Measurements from ENCODE around the gene ULBP2.
"Not testable (repeated sequence)": the region's sequence is repeated elsewhere in the genome, so short reads cannot be mapped to it uniquely, and the experiment has no call there.

Gene ULBP2

GRCh38 chr6:149948011-149948410 lies 6.2 kb downstream of the ULBP2 start:
- no peak for TF ChIP-seq POLR2A (IDR thresholded peaks at IDR 0.05; ENCODE audit: low read depth, low read length)
- no peak for FAIRE-seq
- no peak for DNase-seq (ENCODE audit: insufficient read length, low spot score)

DNA sequence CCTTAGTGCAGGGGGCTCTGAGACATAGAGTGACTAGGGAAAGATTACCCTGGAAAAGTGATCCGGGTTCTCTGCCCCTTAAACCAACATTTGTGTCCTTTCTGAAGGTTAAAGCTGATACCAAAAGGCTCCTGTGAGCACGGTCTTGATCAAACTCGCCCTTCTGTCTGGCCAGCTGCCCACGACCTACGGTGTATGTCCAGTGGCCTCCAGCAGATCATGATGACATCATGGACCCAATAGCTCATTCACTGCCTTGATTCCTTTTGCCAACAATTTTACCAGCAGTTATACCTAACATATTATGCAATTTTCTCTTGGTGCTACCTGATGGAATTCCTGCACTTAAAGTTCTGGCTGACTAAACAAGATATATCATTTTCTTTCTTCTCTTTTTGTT lies 6.8 kb downstream of the ULBP2 start:
- DNase-seq (ENCODE audit: insufficient read length, low spot score) (no peak), FAIRE-seq (no peak)
- no peak for TF ChIP-seq POLR2A (IDR thresholded peaks at IDR 0.05; ENCODE audit: low read depth, low read length)

DNA sequence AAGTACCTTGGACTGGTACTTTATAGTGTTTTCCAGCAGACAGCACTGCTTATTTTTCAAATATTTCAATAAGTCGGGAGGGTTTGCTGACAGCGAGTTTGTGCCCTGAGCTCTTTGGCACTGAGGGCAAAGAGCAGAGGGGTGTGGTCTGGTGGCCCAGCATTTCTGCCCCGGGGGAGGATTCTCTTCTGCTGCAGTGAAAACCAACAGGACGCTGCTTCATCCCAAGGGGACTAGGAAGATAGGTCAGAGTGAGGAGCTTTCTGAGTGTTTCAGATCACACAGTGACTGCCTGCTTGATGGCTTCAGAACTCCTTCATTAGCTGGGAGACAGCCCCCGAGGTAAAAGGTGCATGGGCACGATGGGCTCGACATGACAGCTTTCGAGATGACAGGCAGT lies 8.6 kb downstream of the ULBP2 start:
- DNase-seq (ENCODE audit: insufficient read length, low spot score) (no peak), FAIRE-seq (no peak)
- TF ChIP-seq POLR2A (IDR thresholded peaks at IDR 0.05; ENCODE audit: low read depth, low read length) = no peak

- DNase-seq (ENCODE audit: insufficient read length, low spot score) (no peak), FAIRE-seq (no peak)
- no peak for TF ChIP-seq POLR2A (IDR thresholded peaks at IDR 0.05; ENCODE audit: low read depth, low read length)
Measured at GRCh38 chr6:149951096-149951495, 9.3 kb downstream of the ULBP2 start.

GRCh38 chr6:149951626-149952025 lies 9.8 kb downstream of the ULBP2 start:
- no peak for TF ChIP-seq POLR2A (IDR thresholded peaks at IDR 0.05; ENCODE audit: low read depth, low read length)
- DNase-seq (ENCODE audit: insufficient read length, low spot score) = no peak
- no peak for FAIRE-seq

DNA sequence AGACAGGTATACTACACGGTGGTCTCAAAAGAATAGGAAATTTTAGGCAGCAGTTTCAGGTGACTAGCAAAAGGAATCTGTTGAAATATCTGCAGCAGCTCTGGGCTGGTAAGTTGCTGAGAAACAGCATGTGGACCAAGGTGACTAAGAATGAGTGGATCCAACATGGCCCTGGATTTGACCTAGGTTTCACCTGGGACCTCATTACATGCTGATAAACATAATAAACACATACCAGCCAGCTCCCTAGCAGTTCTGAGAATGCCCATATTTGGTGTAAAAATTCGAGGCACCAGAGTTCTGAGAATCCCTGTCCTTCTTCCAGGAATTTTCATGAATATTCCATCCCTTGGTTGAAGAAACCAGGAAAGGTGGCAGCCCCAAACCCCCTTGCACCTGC lies 11.6 kb downstream of the ULBP2 start:
- DNase-seq (ENCODE audit: insufficient read length, low spot score); FAIRE-seq: not testable (repeated sequence)

- not testable (repeated sequence) for DNase-seq (ENCODE audit: insufficient read length, low spot score); FAIRE-seq
Measured at GRCh38 chr6:149953934-149954327, 12.1 kb downstream of the ULBP2 start.

- FAIRE-seq = not testable (repeated sequence)
Measured at GRCh38 chr6:149954328-149954983, 12.6 kb downstream of the ULBP2 start.

GRCh38 chr6:149954984-149955653 lies 13.3 kb downstream of the ULBP2 start:
- not testable (repeated sequence) for FAIRE-seq; DNase-seq (ENCODE audit: insufficient read length, low spot score)

More at GRCh38 chr6:149954328-149954983, 12.6 kb downstream of the ULBP2 start:
- DNase-seq (ENCODE audit: insufficient read length, low spot score) = not testable (repeated sequence)

- FAIRE-seq; DNase-seq (ENCODE audit: insufficient read length, low spot score): not testable (repeated sequence)
Measured at GRCh38 chr6:149955654-149956317, 14.0 kb downstream of the ULBP2 start.

DNA sequence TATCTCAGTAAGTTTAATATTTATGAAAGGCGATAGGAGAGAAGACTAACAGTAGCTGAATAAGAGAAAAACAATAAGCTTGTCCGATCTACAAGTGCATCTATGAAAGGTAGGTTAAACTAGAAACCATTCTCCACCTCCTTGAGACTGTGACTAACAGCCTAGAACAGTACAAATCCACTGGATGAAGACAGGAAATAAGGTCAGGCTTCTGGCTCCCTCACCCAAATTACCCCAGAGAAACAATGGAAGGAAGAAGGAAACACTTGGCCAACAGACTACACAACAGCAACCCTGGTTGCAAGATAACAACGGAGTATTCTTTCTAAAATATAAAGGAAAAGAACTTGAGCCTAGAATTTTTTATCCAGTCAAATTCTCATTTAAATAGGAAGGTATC lies 16.3 kb downstream of the ULBP2 start:
- FAIRE-seq; DNase-seq (ENCODE audit: insufficient read length, low spot score): not testable (repeated sequence)

GRCh38 chr6:149959806-149960205 lies 18.0 kb downstream of the ULBP2 start:
- DNase-seq (ENCODE audit: insufficient read length, low spot score) = not testable (repeated sequence)

DNA sequence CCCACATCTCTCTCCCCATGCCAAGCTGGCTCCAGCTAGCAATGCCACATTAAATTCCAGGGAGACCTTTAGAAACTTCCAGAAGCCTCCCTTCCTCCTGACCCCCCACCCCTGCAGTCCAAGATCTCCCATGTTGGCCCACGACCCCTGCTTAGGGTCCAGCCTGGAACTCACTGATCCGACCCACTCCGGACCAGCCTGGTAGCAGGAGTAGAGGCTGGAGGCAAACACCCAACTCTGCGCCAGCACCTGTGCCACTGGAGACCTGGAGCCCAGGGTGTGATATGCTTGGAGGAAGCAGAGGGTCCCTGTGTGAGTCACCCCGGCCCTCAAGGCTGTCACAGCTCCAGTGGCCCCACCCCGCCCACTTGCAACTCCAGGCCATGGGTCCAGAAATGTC lies 18.7 kb downstream of the ULBP2 start:
- FAIRE-seq = no peak
- no peak for TF ChIP-seq POLR2A (IDR thresholded peaks at IDR 0.05; ENCODE audit: low read depth, low read length)

More at GRCh38 chr6:149959806-149960205, 18.0 kb downstream of the ULBP2 start:
- FAIRE-seq = not testable (repeated sequence)

DNA sequence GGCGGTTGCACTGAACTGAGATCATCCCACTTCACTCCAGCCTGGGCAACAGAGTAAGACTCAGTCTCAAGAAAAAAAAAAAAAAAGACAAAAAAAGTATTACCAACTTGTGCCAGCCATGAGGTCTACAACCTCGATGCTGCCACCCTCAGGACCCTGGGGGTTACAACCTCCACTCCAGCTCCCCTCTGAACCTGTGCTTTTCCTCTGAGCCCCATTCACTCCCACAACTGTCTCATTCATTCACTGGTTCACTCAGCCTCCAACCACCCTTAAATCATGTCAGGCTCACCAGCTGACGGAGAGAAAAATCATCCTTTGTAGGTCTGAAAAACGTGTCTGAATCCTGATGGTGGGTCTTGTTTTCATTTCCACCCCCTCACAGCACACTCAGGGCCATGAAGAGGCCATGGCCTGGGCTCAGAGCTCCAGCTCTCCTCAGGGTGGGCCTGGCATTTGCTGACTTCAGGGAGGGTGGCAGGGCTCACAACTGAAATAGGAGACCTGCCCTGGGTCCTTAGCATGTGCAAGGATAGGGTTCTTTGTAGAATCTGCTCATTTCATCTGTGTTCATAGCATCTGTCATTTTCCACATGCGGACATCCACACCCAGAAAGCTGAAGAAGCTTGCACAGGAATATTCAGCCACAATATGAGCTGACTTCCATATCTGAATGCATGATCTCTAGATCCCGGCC lies 20.1 kb downstream of the ULBP2 start:
- FAIRE-seq (no peak), DNase-seq (ENCODE audit: insufficient read length, low spot score) (no peak)
- no peak for TF ChIP-seq POLR2A (IDR thresholded peaks at IDR 0.05; ENCODE audit: low read depth, low read length)

More for the DNA sequence above, 18.7 kb downstream of the ULBP2 start:
- DNase-seq (ENCODE audit: insufficient read length, low spot score) = no peak

All from H54 (cell line).